Measurements from ENCODE around the gene NT5C2. TPM values are rescaled to one million over a fixed set of nuclear protein-coding genes. Genes with fewer than 3 reads are reported as not detected.

The NT5C2 gene
- total and polyA plus RNA-seq, 2 donors (not counting 1 experiment from before 2014, with no cell fraction given), result 74.3 to 82.2 TPM

DNA sequence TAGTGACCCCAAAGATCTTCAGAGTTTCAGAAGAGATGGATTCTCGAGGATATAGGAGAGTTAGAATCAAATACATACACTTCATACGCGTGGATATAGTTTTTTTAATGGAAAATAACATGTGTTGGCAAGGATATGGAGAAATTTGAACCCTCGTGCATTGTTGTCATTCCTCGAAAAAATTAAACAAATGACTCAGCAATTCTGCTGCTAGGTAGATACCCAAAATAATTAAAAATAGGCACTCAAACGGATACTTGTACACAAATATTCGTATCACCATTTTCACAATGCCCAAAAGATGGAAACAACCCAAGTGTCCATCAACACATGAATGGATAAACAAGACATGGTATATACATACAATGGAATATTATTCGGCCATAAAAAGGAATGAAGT is 5.6 kb upstream of the NT5C2 start:
- TF ChIP-seq CTCF (conservative IDR thresholded peaks at IDR 0.05 in 1 of 2, IDR thresholded peaks at IDR 0.05 in 1 of 2; ENCODE audit: low read depth in 1 of 2, low read length in 2 of 2) (no peak), EZH2 (IDR thresholded peaks at IDR 0.05; ENCODE audit: low read length, missing control alignments) (no peak)
- H3K9me3 ChIP-seq (ENCODE audit: control insufficient read depth, insufficient read depth, low read depth, low read length), result no peaks in the 10 kb centered on the region
- no peaks in the 10 kb centered on the region for H3K36me3 ChIP-seq (ENCODE audit: control insufficient read depth, insufficient read depth, low read length)
- H3K27me3 ChIP-seq (ENCODE audit: control insufficient read depth, insufficient read depth, low read length), result no peaks in the 10 kb centered on the region
- no peak overlapping the region for H3K4me3 ChIP-seq (replicated peaks in 1 of 4; ENCODE audit: control extremely low read depth in 1 of 4, insufficient read depth in 1 of 4, low read depth in 3 of 4, low read length in 4 of 4)
- H3K27ac ChIP-seq (ENCODE audit: insufficient read depth, low read length), result no peak overlapping the region
- no peak overlapping the region for H3K9ac ChIP-seq (ENCODE audit: insufficient read depth, low read length)
- no peaks in the 10 kb centered on the region for H3K79me2 ChIP-seq (ENCODE audit: control insufficient read depth, insufficient read depth, low read length)
- H3K4me1 ChIP-seq (ENCODE audit: control insufficient read depth, extremely low read depth, insufficient read depth, low read length), result peaks cover 4% of the 10 kb centered on the region
- no peaks in the 10 kb centered on the region for H4K20me1 ChIP-seq (ENCODE audit: control insufficient read depth, extremely low read depth, insufficient read depth, low read length)
- H3K4me2 ChIP-seq (ENCODE audit: extremely low read depth, insufficient read depth, low read length), result no peak overlapping the region
- no peak overlapping the region for H2AFZ ChIP-seq (ENCODE audit: low read length)
- DNase-seq (ENCODE audit: low read depth in 2 of 2), result no peak

DNA sequence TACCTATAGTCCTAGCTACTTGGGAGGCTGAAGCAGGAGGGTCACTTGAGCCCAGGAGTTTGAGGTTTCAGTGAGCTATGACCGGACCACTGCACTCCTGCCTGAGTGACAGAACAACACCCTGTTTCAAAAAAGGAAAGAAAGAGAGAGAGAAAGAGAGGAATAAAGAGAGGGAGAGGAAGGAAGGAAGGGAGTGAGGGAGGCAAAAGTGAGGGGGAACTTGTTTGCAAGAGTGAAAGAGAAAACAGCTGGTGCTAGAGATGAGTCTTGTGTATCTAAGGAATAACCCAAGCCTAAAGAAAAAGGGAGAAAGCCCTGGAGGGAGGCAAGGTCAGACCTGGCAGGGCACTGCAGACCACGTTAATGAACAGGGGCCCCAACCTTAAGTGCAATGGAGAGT is 4.8 kb upstream of the NT5C2 start:
- no peak overlapping the region for H3K27ac ChIP-seq (ENCODE audit: insufficient read depth, low read length)
- no peaks in the 10 kb centered on the region for H3K9me3 ChIP-seq (ENCODE audit: control insufficient read depth, insufficient read depth, low read depth, low read length)
- no peaks in the 10 kb centered on the region for H3K27me3 ChIP-seq (ENCODE audit: control insufficient read depth, insufficient read depth, low read length)
- H3K4me3 ChIP-seq (replicated peaks in 1 of 4; ENCODE audit: control extremely low read depth in 1 of 4, insufficient read depth in 1 of 4, low read depth in 3 of 4, low read length in 4 of 4), result no peak overlapping the region
- no peaks in the 10 kb centered on the region for H4K20me1 ChIP-seq (ENCODE audit: control insufficient read depth, extremely low read depth, insufficient read depth, low read length)
- H3K4me1 ChIP-seq (ENCODE audit: control insufficient read depth, extremely low read depth, insufficient read depth, low read length), result peaks cover 6% of the 10 kb centered on the region
- no peak overlapping the region for H3K4me2 ChIP-seq (ENCODE audit: extremely low read depth, insufficient read depth, low read length)
- TF ChIP-seq EZH2 (IDR thresholded peaks at IDR 0.05; ENCODE audit: low read length, missing control alignments) (no peak), CTCF (conservative IDR thresholded peaks at IDR 0.05 in 1 of 2, IDR thresholded peaks at IDR 0.05 in 1 of 2; ENCODE audit: low read depth in 1 of 2, low read length in 2 of 2) (no peak)
- no peak for DNase-seq (ENCODE audit: low read depth in 2 of 2)
- no peaks in the 10 kb centered on the region for H3K36me3 ChIP-seq (ENCODE audit: control insufficient read depth, insufficient read depth, low read length)
- H3K9ac ChIP-seq (ENCODE audit: insufficient read depth, low read length), result no peak overlapping the region
- no peak overlapping the region for H2AFZ ChIP-seq (ENCODE audit: low read length)
- H3K79me2 ChIP-seq (ENCODE audit: control insufficient read depth, insufficient read depth, low read length), result no peaks in the 10 kb centered on the region

DNA sequence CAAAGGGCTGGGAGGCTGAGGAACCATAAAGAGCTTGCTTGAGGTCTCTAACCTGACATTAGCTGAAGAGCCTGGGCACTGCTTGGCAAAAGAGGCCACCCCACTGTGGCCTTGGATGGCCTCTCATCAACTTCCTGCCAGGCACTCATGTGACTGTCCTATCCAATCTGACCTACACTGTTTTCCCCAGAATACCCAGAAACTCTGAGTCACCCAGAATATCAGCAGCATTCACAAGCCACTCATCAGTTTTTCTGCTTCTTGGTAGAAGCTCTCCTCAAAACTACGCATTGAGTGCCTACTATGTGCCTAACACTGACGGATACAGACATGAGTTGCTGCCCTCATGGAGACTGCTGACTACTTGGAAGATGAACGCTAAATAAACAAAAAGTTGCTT is 4.1 kb upstream of the NT5C2 start:
- Histone ChIP-seq H2AFZ (ENCODE audit: low read length) (peak overlapping the region; percentile 61), H3K36me3 (ENCODE audit: control insufficient read depth, insufficient read depth, low read length) (no peaks in the 10 kb centered on the region), H3K9ac (ENCODE audit: insufficient read depth, low read length) (no peak overlapping the region), H4K20me1 (ENCODE audit: control insufficient read depth, extremely low read depth, insufficient read depth, low read length) (no peaks in the 10 kb centered on the region), H3K4me1 (ENCODE audit: control insufficient read depth, extremely low read depth, insufficient read depth, low read length) (peaks cover 6% of the 10 kb centered on the region), H3K27me3 (ENCODE audit: control insufficient read depth, insufficient read depth, low read length) (no peaks in the 10 kb centered on the region), H3K4me2 (ENCODE audit: extremely low read depth, insufficient read depth, low read length) (no peak overlapping the region), H3K9me3 (ENCODE audit: control insufficient read depth, insufficient read depth, low read depth, low read length) (no peaks in the 10 kb centered on the region), H3K4me3 (replicated peaks in 1 of 4; ENCODE audit: control extremely low read depth in 1 of 4, insufficient read depth in 1 of 4, low read depth in 3 of 4, low read length in 4 of 4) (no peak overlapping the region), H3K79me2 (ENCODE audit: control insufficient read depth, insufficient read depth, low read length) (peaks cover 3% of the 10 kb centered on the region), H3K27ac (ENCODE audit: insufficient read depth, low read length) (no peak overlapping the region)
- TF ChIP-seq CTCF (conservative IDR thresholded peaks at IDR 0.05 in 1 of 2, IDR thresholded peaks at IDR 0.05 in 1 of 2; ENCODE audit: low read depth in 1 of 2, low read length in 2 of 2), result no peak
- no peak for TF ChIP-seq EZH2 (IDR thresholded peaks at IDR 0.05; ENCODE audit: low read length, missing control alignments)
- peak; percentile 57 to 68 for DNase-seq (ENCODE audit: low read depth in 2 of 2)

Data from fibroblast of lung (primary cell).